Thoracic aorta (tissue), 2 donors: Measurements from ENCODE around the gene C12orf57. TPM values are rescaled to one million over a fixed set of nuclear protein-coding genes. Genes with fewer than 3 reads are reported as not detected.

Experiments used
- ATAC-seq: fragments of 150-250 bp; one replicate; pipeline ENCODE4 v1.8.0; 2017; ENCODE audit warnings: low read depth; ENCODE audit not compliant: insufficient number of reproducible peaks, low FRiP score
- DNase-seq: peaks from one replicate; pipeline ENCODE4 v3.0.0-alpha.2; 2020; ENCODE audit warnings: low spot score
- H3K27ac ChIP-seq, 2 donors: fragments of 200-600 bp; sonication (generic); 1 replicate in 1 of 2; 2 replicates in 1 of 2; pipeline ENCODE4 v1.5.1; 2016; ENCODE audit warnings: mild to moderate bottlenecking in 2 of 2, moderate library complexity in 2 of 2
- H3K27me3 ChIP-seq: fragments of 200-600 bp; sonication (generic); replicated peaks from 2 replicates; pipeline ENCODE4 v1.6.0; 2016; ENCODE audit warnings: mild to moderate bottlenecking; ENCODE audit not compliant: insufficient read depth
- H3K36me3 ChIP-seq: fragments of 200-600 bp; sonication (generic); one replicate; pipeline ENCODE4 v1.5.1; 2016
- H3K4me1 ChIP-seq, 2 donors: fragments of 200-600 bp; sonication (generic); 1 replicate in 1 of 2; 2 replicates in 1 of 2; pipeline versions ENCODE4 v1.5.1 to v1.6.0; 2016; ENCODE audit warnings: low read depth in 2 of 2, mild to moderate bottlenecking in 1 of 2; ENCODE audit not compliant: control insufficient read depth in 1 of 2
- H3K4me3 ChIP-seq: fragments of 200-600 bp; sonication (generic); 2 replicates; pipeline ENCODE4 v1.5.1; 2016; ENCODE audit warnings: mild to moderate bottlenecking
- H3K9me3 ChIP-seq: fragments of 200-600 bp; sonication (generic); 2 replicates; pipeline ENCODE4 v1.5.1; 2016
- total RNA-seq, 2 donors: library from RNA; depleted of rRNA; stranded (reverse); fragments of >200 nt; gene quantifications; one replicate each; pipeline versions ENCODE4 v1.1.0 to v1.2.3, GENCODE V29; 2016
- TF ChIP-seq, protein P1 (sequence below): fragments of 200-600 bp; sonication (generic); IDR thresholded peaks from one replicate; pipeline ENCODE4 v1.5.1; 2019; ENCODE audit warnings: antibody characterized with exemption

The C12orf57 gene
- total RNA-seq, 2 donors from 2014 or later = 370 to 416 TPM

DNA sequence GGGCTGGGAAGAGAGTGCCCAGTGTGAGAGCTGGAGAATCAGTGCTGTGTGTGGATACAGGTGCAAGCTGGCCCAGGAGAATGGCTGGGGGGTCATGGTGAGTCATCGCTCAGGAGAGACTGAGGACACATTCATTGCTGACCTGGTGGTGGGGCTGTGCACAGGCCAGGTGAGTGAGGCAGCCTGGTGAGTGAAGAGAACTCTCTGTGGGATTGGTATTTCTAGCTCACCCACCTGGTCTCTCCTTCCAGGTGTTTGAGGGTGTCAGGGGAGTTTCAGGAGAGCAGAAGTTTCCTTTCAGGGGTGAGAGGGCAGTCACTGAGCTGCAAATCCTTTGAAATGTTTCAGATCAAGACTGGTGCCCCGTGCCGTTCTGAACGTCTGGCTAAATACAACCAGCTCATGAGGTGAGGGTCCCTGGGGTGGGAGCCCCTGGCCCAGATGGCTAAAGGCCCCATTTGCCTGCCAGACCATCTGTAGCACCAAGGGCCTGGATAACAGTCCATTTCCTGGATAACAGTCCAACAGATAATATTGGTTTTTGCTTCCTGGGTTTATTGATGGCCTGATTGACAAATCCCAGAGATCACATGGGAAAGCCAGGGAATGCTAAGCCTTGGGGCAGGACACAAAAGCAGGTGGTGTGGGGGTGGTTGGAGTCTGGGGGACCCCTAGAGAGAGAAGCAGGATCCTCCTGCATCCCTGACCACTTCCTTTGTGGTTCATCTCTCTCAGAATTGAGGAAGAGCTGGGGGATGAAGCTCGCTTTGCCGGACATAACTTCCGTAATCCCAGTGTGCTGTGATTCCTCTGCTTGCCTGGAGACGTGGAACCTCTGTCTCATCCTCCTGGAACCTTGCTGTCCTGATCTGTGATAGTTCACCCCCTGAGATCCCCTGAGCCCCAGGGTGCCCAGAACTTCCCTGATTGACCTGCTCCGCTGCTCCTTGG is 21.6 kb upstream of the C12orf57 start:
- Histone ChIP-seq H3K27me3 (no peaks in the 10 kb centered on the region), H3K9me3 (no peaks in the 10 kb centered on the region), H3K27ac (no peak overlapping the region), H3K4me1 (peaks cover 10 to 30% of the 10 kb centered on the region in 2 donors), H3K36me3 (peaks cover 4% of the 10 kb centered on the region), H3K4me3 (peak overlapping the region; percentile 14)
- no peak for ATAC-seq
- TF ChIP-seq, protein P1, sequence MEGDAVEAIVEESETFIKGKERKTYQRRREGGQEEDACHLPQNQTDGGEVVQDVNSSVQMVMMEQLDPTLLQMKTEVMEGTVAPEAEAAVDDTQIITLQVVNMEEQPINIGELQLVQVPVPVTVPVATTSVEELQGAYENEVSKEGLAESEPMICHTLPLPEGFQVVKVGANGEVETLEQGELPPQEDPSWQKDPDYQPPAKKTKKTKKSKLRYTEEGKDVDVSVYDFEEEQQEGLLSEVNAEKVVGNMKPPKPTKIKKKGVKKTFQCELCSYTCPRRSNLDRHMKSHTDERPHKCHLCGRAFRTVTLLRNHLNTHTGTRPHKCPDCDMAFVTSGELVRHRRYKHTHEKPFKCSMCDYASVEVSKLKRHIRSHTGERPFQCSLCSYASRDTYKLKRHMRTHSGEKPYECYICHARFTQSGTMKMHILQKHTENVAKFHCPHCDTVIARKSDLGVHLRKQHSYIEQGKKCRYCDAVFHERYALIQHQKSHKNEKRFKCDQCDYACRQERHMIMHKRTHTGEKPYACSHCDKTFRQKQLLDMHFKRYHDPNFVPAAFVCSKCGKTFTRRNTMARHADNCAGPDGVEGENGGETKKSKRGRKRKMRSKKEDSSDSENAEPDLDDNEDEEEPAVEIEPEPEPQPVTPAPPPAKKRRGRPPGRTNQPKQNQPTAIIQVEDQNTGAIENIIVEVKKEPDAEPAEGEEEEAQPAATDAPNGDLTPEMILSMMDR = no peak
- no peak for DNase-seq

DNA sequence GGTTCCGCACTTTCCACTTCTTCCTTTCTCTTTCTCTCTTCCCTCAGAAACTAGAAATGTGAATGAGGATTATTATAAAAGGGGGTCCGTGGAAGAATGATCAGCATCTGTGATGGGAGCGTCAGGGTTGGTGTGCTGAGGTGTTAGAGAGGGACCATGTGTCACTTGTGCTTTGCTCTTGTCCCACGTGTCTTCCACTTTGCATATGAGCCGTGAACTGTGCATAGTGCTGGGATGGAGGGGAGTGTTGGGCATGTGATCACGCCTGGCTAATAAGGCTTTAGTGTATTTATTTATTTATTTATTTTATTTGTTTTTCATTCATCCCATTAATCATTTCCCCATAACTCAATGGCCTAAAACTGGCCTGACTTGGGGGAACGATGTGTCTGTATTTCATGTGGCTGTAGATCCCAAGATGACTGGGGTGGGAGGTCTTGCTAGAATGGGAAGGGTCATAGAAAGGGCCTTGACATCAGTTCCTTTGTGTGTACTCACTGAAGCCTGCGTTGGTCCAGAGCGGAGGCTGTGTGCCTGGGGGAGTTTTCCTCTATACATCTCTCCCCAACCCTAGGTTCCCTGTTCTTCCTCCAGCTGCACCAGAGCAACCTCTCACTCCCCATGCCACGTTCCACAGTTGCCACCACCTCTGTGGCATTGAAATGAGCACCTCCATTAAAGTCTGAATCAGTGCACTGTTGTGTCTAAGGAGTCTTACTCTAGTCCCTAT is 20.7 kb upstream of the C12orf57 start:
- TF ChIP-seq, protein P1 = no peak
- ATAC-seq = no peak
- no peak for DNase-seq
- Histone ChIP-seq H3K4me3 (peak overlapping the region; percentile 14), H3K27ac (no peak overlapping the region), H3K27me3 (no peaks in the 10 kb centered on the region), H3K36me3 (peaks cover 4% of the 10 kb centered on the region), H3K4me1 (peaks cover 10 to 30% of the 10 kb centered on the region in 2 donors), H3K9me3 (no peaks in the 10 kb centered on the region)

- peaks cover 10 to 30% of the 10 kb centered on the region in 2 donors for H3K4me1 ChIP-seq
- TF ChIP-seq, protein P1 = no peak
- peaks cover 4% of the 10 kb centered on the region for H3K36me3 ChIP-seq
- no peak for DNase-seq
- H3K9me3 ChIP-seq = no peaks in the 10 kb centered on the region
- no peak for ATAC-seq
- no peak overlapping the region for H3K4me3 ChIP-seq
- H3K27me3 ChIP-seq = no peaks in the 10 kb centered on the region
- H3K27ac ChIP-seq = peak overlapping the region in 1 of 2 donors; percentile 97
Measured at GRCh38 chr12:6923851-6924250, 20.0 kb upstream of the C12orf57 start.

DNA sequence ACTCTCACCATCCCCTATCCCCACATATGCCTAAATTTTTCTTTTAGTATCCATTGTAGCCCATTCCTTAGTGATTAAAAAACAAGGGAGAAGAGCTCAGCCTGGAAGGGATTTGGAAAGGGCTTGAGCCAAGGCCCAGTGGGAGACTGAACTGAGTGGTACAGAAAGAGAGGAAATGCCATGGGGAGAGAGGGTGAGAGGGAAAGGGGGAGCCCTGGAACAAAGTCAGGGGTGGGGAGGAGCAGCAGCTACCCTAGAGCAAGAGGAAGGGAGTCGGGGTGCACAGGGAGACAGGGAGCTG is 18.6 kb upstream of the C12orf57 start:
- TF ChIP-seq, protein P1 = no peak
- no peaks in the 10 kb centered on the region for H3K27me3 ChIP-seq
- H3K4me3 ChIP-seq = peak overlapping the region; percentile 95
- ATAC-seq (no peak), DNase-seq (no peak)
- H3K9me3 ChIP-seq = no peaks in the 10 kb centered on the region
- H3K27ac ChIP-seq = peak overlapping the region; percentile 96 to 97
- H3K4me1 ChIP-seq = peaks cover 18 to 40% of the 10 kb centered on the region in 2 donors
- H3K36me3 ChIP-seq = no peaks in the 10 kb centered on the region

DNA sequence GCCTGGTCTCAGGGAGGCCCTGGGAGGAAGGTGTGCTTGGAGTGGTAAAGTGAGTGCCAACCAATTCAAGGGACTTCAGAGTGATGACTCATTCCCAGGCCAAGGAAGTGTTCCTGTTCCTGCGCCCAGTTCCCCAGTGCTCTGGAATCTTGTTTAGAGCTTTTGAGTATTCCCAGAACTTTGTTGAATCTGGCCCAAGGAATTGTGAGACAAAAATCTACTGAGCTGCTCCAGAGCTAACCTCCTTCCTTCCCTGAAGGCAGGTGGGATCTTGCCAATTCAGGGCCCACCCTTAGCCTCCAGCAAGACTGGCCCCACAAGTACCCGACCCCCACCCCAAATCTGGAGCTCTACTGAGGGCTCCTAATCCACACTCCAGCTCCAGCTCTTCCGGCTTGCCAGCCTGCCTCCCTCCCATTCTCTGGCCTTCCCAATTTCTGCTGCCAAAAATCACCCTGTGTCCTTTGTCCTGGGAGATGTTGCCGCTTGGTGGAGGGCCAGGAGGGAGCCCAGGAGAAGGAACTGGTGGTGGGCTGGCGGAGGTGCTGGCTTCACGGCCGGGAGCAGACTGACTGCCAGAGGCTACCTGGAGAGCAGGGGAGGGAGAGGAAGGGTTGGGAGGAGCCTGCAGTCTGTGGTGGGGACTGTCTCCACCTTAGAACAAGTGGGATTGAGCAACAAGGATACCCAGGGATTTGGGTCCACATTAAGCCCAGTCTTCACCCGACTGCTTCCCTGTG is 18.1 kb upstream of the C12orf57 start:
- Histone ChIP-seq H3K4me1 (peaks cover 18 to 45% of the 10 kb centered on the region in 2 donors), H3K4me3 (peak overlapping the region; percentile 95), H3K36me3 (no peaks in the 10 kb centered on the region), H3K27me3 (no peaks in the 10 kb centered on the region), H3K27ac (peak overlapping the region; percentile 96 to 97), H3K9me3 (no peaks in the 10 kb centered on the region)
- peak; percentile 88 for ATAC-seq
- TF ChIP-seq, protein P1 = no peak
- DNase-seq = no peak
